GM10847 (cell line): ENCODE results near the gene ADGRG6.

ENCODE experiments used
- POLR2A ChIP-seq: IDR thresholded peaks from 2 replicates; pipeline ENCODE4 v1.6.1; 2011; ENCODE audit not compliant: insufficient read length; ENCODE audit errors: extremely low read depth

ADGRG6 gene

GRCh38 chr6:142482974-142483373 lies 181.2 kb downstream of the ADGRG6 start:
- TF ChIP-seq POLR2A, result no peak

GRCh38 chr6:142485256-142485655 lies 183.4 kb downstream of the ADGRG6 start:
- TF ChIP-seq POLR2A, result no peak

DNA sequence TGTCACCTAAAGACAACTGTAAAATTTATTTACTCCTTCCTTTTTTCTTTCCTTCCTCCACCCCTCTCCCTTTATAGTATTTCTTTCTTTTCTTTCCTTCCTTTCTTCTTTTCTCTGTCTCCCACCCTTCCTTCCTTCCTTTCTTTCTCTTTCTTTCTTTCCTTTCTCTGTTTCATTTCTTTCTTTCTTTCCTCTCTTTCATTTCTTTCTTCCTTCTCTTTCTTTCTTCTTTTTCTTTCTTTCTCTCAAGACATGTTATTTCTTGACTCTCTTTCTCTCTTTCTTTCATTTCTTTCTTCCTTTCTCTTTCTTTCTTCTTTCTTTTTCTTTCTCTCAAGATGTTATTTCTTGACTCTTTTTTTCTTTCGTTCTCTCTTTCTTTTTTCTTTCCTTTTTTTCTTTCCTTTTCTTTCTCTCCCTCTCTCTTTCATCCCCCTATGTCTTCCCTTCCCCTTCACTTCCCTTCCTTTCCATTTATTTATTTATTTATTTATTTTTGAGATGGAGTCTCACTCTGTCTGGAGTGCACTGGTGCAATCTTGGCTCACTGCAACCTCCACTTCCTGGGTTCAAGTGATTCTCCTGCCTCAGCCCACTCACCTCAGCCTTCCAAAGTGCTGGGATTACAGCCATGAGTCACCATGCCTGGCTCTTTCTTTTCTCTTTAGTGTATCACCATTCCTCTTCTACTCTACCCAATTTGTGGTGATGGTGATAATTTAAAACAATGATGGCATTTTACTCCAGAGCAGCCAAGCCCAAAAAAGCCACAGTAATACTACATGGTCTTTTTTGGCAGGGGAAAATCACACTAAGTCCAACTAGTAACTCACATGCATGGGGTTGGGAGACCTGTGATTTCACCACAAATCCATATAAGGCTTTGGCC lies 188.2 kb downstream of the ADGRG6 start:
- TF ChIP-seq POLR2A, result no peak
